SK-N-SH treated with all-trans-retinoic acid at 6 μM for 48 hours (cell line): Measurements from ENCODE around the gene SLC35F3.

Experiments used
- ARNTL ChIP-seq: fragments of 450-650 bp; formaldehyde crosslinking; IDR thresholded peaks from 2 replicates; pipeline ENCODE4 v1.5.0; 2020; ENCODE audit warnings: low read depth, mild to moderate bottlenecking, moderate library complexity, borderline replicate concordance
- CREB5 ChIP-seq: fragments of 250-450 bp; sonication (Bioruptor Pico); IDR thresholded peaks from 2 replicates; pipeline ENCODE4 v1.5.1; 2020; ENCODE audit warnings: low read depth, mild to moderate bottlenecking, moderate library complexity
- PATZ1 ChIP-seq: fragments of 250-450 bp; sonication (Bioruptor Pico); IDR thresholded peaks from 2 replicates; pipeline ENCODE4 v1.8.0; 2020; ENCODE audit warnings: mild to moderate bottlenecking, moderate library complexity, borderline replicate concordance
- RARB ChIP-seq: fragments of 250-450 bp; sonication (Bioruptor Pico); IDR thresholded peaks from 2 replicates; pipeline ENCODE4 v1.8.0; 2021; ENCODE audit warnings: mild to moderate bottlenecking, moderate library complexity
- TOX ChIP-seq: fragments of 250-450 bp; sonication (Bioruptor Pico); IDR thresholded peaks from 2 replicates; pipeline ENCODE4 v1.8.0; 2021; ENCODE audit warnings: mild to moderate bottlenecking, moderate library complexity, borderline replicate concordance
- ZNF70 ChIP-seq: fragments of 450-650 bp; formaldehyde crosslinking; IDR thresholded peaks from 2 replicates; pipeline ENCODE4 v1.5.0; 2020; ENCODE audit warnings: mild to moderate bottlenecking, moderate library complexity

- TF ChIP-seq TOX (CRISPR knock-in tag) (no peak), CREB5 (no peak), RARB (CRISPR knock-in tag) (no peak), PATZ1 (CRISPR knock-in tag) (no peak), ZNF70 (CRISPR knock-in tag) (no peak), ARNTL (no peak)
These were observed 308.5 kb downstream of the SLC35F3 start for GRCh38 chr1:234212764-234213657.
